NCI-H187 treated with DMSO at 0.1 percent for 48 hours (cell line): ENCODE measurements around the gene FGD5.

ENCODE experiments used
- DNase-seq: peaks from one replicate; lab custom pipeline; 2025; lab: John Stamatoyannopoulos, UW

FGD5 gene

DNA sequence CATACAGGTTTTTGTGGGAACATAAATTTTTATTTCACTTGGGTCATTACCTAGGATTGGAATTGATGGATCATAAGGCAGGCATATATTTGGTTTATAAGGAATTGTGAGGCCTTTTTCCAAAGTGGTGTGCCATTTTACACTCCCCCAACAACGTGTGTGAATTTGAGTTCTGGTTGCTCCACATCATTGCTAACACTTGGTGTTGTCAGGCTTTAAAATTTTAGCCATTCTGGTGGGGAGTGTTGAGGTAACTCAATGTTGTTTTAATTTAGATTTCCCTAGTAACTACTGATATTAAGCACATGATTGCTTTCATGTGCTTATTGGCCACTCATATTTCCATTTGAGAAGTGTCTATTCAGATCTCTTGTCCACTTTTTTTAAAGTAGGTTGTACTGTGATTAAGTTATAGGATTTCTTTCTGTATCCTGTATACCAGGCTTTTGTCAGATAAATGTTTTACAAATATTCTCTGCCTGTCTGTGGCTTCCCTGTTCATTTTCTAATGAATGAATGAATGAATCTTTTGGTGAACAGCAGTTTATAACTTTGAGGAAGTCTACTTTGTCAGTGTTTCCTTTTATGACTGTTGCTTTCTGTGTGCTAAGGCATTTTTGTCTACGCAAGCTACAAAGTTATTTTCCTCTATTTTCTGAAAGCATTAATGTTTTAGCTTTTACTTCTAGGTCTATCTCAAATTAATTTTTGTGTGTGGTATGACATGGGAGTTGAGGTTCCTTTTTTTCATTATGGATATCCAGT, 110.7 kb downstream of the FGD5 start:
- no peak for DNase-seq

DNA sequence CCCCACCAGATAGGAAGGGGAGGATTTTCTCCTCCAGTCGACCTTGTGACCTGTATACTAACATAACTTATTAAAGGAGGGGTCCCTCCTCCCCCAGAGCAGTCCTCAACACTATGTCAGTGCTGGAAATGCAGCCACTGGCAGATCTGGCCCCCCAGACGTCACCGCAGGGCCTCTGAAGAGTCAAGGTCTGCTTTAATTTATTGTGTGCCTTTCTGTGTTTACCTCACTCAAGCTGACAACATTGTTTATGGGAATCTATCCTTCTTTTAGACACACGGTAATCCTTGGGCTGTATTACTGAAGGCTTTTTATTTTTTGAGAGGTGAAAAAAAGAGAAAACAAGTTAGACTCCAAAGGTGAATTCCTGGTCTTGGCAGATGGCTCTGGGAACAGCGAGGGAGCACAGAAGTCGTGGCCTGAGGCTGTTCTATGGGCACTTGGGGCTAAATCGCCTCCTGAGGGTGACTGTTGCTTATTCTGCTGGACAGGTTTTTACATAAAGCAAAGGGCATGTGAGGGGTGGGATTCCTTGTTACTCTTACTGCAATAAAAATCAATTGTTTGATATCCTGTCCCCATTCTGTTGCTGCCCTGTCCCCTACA, 115.2 kb downstream of the FGD5 start:
- no peak for DNase-seq

- no peak for DNase-seq
Measured at GRCh38 chr3:14935592-14936345, 117.0 kb downstream of the FGD5 start.

DNA sequence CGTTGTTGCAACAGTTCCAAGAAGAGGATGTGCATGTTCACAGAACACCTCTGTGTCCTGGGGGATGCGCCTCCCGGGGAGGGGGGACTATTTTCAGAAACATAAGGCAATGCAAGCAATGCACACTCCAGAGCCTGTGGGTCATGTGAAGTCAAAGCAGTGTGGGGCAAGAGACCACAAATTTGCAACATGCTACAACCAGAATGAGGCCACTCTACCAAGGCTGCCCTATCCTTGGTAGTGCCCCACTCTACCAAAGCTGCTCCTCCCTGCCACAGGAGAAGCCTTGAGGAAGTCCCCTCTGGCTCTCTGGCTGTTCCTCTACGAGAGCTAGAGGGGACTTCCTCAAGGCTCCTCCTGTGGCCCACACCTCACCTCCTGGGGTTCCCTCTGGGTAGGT, 120.2 kb downstream of the FGD5 start:
- DNase-seq = no peak

GRCh38 chr3:14941871-14942270, 123.1 kb downstream of the FGD5 start:
- no peak for DNase-seq

DNA sequence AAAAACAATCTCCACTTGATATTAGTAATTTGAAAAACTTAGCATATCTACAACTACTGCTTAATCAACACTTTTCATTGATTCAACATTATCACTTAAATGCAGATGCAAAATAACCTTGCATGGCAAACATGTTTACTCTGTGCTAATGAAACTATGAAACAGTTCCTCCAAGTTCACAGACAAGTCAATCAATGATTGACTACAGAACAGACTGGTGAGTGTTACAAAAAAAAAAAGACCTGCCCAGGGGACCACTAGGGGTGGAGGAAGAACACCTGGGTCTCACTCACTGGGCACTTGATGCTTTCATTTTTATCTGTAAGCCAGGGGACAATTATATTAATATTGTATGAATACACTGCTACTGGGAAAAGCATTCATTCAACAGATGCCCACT, 124.3 kb downstream of the FGD5 start:
- no peak for DNase-seq

DNA sequence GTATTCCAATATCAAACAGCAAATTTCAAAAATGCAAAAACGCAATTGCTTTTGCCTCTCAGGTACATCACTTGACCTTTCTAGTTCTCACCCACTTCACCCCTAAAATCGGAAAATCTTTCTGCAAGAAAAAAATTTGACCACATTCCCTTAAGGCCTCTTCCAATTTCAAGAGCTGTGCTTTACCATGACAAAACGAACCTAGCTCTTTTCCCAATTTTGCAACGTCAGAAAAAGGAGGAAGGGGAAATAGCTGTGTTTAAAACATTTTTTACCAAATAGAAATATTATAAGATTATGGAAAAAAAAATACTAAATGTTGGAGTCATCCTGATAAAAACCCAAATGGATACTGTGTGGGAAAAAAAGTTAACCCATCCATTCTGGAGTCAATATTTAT, 127.5 kb downstream of the FGD5 start:
- DNase-seq = no peak

DNA sequence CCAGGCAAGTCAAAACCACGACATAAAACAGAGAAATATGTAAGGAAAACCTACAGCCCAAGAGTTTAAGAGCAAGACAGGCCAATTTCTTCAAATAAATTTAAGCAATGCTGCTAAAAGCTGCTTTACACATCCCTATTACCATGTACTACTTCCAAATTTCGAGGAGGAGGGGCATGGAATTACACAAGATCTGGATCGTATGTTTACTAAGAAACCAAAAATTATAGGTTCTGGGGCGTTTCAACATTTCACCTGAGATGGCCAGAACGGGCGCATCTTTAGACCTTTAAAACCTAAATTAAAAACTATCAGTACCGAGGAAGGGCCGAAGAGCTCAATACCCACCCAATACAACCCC, 128.0 kb downstream of the FGD5 start:
- no peak for DNase-seq

GRCh38 chr3:14947100-14947885, 128.5 kb downstream of the FGD5 start, which contains the start of gene NR2C2:
Gene NR2C2, plus strand, starts transcription at chr3:14947583. Its CDS starts 56,332 bp downstream, at chr3:15003915.
- DNase-seq = no peak

DNA sequence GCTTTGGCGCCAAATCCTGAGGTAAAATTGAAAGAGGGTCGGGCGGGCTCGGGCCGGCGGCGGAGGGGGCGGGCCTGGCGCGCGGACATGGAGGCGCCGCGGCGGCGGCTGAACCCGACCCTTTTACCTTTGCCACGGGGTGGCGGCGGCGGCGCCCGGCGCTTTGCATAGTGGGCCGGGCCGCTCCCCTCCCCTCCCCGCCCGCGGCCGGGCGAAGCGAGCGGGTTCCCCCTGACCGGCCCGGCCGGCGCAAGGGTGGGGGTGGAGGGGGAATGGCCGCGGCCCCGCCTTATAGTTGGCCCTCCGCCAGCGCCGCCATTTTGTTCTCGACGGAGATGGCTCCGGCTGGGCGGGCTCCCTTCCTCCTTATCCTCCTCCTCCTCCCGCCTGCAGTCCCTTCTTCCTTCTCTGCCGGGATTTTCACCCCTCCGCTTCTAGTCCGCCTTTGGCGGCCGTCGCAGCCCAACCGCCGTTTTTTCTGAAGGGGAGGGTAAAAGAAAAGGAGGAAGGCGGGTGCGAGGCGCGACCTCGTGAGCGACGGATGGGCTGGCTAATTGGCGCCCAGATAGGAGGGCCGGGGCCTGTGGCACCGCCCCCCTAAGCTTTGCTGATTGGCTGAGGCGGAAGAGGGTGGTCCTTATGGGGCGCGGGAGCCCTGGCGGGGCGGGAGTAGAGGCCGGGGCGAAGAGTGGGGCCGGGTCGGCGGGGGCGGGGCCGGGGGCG, 129.3 kb downstream of the FGD5 start:
- DNase-seq = peak; percentile 28

DNA sequence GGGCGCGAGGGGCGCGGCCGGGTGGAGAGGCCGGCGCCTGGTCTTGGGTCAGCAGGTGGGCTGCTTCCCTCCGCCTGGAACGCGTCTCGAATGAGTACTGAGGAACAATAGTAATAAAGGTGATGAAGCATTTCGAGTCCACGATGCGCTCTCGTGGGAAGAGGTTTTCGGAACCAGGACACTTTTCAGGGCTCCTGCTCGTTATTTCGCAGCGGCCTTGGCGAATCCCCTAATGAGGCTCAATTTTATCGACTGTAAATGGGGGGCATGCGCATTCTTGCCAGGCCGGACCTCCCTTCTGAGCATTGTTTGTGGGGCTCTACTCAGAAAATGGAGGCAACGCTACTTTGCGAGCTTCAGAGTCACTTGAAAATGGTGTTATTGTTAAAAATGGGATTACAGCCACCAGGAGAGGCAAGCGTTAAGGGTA, 129.9 kb downstream of the FGD5 start:
- no peak for DNase-seq

- DNase-seq = no peak
Measured at GRCh38 chr3:14949126-14949525, 130.4 kb downstream of the FGD5 start.

DNA sequence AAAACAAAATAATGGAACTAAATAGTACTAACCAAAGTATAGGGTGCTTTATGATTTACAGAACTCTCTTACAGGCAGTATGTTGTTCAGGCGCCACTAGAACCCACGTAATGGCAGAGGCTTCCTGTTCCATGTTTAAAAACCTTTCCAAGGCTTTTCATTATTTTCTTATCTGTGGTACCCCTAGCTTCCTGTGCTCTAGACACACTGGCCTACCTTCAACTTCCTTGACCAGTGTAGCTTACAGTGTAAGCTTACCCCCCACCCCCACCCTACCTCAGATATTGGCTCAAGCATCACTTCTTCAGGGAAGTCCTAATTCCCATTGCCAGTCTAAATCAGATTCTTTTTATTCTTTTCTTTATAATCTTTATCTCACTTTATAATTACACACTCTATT, 131.5 kb downstream of the FGD5 start:
- DNase-seq = no peak

DNA sequence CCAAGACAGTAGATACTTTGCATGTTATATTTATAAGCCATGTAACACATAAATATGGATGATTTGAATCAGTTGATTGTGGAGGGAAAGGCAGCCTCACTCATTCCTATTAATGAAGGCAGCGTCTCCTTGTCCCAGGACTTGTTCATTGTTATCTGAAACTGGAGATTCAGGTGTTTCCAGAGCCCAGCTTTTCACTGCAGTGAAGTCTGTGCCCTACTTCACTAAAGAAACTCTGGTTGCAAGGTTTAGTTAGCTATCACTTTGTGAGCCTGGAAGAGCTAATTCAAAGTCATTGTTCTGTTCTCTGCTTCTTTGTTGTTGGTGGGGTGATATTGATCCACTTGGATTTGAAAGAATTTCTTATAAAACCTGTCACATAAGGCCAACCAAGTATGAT, 138.4 kb downstream of the FGD5 start:
- DNase-seq = no peak

GRCh38 chr3:14957925-14958324, 139.2 kb downstream of the FGD5 start:
- DNase-seq = no peak

- DNase-seq = no peak
Measured at GRCh38 chr3:14959359-14959943, 140.7 kb downstream of the FGD5 start.

- DNase-seq = no peak
Measured at GRCh38 chr3:14962762-14963161, 144.0 kb downstream of the FGD5 start.

GRCh38 chr3:14967285-14967684, 148.5 kb downstream of the FGD5 start:
- DNase-seq = no peak

DNA sequence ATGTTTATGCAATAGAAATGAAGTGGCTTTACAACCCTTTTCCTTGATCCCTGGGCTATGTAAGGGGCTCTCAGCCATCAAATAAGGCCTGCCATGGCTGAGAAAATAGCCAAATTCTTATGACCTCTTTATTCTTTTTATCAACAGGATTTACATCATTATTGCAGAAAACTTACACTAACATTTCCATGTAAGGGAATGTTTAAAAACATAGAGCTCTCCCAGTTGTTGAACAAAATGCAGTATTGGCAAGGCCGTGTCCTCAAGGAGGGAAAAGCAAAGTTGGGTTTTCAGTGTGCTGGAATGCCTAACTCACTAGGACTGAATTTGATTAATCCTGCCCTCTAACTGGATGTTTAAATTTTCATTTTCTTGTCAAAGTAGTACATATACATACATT, 150.9 kb downstream of the FGD5 start:
- DNase-seq = no peak

DNA sequence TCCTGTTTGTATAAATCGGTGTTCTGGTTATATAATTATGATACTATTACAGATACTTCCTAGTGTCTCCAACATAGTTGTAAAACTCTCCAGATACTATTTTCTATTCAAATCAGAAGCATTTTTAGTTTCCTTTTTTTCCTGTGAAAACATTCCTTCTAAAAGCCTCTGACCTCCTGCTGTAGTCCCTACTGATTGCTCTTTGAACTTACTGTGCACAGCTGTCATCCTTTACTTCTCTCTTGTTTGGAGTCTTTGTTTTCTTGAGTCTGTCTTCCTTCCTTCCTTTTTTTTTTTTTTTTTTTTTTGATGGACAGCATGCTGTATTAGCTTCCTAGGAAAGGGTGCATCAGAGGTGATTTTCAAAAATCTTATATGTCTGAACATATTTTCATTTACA, 157.6 kb downstream of the FGD5 start:
- no peak for DNase-seq

DNA sequence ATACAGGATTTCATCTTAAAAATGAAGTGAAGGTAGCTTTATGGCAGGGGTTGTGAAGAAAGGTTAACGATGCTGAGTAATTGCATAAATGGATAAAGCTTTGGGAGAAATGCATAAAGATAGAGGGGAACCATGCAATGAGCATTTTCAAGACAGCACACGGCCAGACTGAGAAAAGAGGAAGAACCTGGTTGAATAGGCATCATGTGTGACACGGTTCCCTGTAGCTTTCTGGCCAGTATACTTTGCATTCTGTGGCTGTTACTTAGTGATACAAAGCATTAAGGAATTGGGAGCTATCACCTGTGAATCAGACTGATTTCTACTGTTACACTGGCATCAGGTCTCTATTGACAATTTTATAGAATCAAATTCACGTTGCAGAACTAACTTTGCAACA, 161.9 kb downstream of the FGD5 start:
- DNase-seq = no peak
